Measurements from ENCODE around the gene PRKCE.

DNA sequence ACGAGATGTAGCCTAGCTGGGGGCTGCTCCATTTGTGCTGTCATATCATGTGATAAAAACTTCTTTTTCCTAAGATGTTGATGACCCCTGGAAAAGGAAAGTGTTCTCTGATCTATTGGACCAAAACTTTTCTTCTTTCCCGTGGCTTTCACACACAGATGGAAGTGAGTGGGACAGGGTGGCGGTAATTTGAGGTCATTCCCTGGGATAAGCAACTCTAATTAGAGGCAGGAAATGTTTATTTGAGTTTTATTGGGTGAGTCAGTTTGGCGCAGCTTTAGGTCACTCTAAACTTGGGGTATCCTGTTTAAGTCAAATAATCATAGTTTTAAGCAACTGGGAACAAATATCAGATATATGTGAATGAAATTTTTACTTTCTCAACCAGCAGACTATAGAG lies 424.8 kb downstream of the PRKCE start:
- TF ChIP-seq, protein P1, sequence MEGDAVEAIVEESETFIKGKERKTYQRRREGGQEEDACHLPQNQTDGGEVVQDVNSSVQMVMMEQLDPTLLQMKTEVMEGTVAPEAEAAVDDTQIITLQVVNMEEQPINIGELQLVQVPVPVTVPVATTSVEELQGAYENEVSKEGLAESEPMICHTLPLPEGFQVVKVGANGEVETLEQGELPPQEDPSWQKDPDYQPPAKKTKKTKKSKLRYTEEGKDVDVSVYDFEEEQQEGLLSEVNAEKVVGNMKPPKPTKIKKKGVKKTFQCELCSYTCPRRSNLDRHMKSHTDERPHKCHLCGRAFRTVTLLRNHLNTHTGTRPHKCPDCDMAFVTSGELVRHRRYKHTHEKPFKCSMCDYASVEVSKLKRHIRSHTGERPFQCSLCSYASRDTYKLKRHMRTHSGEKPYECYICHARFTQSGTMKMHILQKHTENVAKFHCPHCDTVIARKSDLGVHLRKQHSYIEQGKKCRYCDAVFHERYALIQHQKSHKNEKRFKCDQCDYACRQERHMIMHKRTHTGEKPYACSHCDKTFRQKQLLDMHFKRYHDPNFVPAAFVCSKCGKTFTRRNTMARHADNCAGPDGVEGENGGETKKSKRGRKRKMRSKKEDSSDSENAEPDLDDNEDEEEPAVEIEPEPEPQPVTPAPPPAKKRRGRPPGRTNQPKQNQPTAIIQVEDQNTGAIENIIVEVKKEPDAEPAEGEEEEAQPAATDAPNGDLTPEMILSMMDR (conservative IDR thresholded peaks at IDR 0.05 in 1 of 2, IDR thresholded peaks at IDR 0.05 in 1 of 2; ENCODE audit: extremely low read depth in 1 of 2, insufficient read depth in 1 of 2, low read depth in 1 of 2, low read length in 2 of 2): no peak
- TF ChIP-seq EZH2 (IDR thresholded peaks at IDR 0.05; ENCODE audit: borderline replicate concordance, low read length): no peak

Measured in mammary epithelial cell (primary cell).